Measurements from ENCODE around the gene SNAP91.

Gene SNAP91

DNA sequence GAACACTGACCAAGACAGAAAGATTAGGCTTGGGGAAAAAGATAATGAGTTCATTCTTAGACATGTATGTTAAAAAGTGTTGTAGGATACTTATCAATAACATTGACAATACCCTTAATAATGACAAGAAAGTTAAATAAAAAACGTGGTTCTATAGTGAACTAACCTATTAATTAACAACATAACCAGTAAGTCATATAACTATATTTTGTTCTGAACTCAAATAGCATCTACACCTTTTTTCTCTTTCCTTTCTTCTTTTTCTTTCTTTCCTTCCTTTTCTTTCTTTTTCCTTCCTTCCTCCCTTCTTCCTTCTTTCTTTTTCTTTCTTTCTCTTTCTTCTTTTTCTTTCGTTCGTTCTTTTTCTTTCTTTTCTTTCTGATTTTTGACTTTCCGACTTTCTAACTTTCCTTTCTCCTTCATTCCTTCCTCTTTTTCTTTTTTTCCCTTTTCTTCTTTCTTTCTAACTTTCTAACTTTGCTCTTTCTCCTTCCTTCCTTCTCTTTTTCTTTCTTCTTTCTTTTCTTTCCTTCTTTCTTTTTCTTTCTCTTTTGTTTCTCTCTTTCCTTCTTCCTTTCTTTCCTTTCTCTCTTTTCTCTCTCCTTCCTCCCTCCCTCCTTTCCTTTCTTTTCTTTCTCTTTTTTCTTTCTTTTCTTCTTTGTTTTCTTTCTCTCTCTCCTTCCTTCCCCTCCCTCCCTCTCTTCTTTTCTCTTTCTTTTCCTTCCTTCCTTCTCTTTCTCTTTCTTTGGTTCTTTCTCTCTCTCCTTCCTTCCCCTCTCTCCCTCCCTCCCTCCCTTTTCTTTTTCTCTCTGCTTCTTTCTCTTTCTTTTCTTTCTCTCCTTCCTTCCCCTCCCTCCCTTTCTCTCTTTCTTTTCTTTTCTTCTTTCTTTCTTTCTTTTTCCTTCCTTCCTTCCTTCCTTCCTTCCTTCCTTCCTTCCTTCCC, 172.0 kb downstream of the SNAP91 start:
- DNase-seq = no peak

DNA sequence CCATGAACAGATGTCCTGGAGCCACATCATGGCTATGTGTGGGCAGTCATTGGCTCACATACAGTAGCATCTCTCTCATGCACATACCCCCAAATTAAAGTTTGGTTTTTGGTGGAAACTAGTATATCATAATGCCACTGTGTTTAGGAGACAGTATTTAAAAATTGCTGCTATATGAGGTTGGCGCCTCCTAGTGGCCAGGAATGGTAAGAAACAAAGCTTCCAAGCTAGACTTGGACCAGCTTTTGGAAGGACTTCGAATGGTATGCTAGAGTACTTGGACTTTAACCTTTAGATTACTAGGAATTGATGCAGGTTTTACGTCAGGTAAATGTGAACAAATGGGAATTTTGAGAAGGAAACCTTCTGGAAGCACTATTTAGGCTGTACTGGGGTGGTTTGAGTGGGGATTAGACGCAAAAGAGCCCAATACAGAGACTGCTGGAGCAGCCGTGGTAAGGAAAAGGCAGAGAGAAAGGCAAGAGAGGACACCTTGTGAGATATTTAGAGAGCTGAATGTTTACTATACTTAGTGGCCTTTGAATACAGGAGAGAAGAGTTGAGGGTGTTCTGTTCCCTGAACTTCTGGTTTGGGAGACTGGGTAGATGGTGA, 172.8 kb downstream of the SNAP91 start:
- no peak for DNase-seq

DNA sequence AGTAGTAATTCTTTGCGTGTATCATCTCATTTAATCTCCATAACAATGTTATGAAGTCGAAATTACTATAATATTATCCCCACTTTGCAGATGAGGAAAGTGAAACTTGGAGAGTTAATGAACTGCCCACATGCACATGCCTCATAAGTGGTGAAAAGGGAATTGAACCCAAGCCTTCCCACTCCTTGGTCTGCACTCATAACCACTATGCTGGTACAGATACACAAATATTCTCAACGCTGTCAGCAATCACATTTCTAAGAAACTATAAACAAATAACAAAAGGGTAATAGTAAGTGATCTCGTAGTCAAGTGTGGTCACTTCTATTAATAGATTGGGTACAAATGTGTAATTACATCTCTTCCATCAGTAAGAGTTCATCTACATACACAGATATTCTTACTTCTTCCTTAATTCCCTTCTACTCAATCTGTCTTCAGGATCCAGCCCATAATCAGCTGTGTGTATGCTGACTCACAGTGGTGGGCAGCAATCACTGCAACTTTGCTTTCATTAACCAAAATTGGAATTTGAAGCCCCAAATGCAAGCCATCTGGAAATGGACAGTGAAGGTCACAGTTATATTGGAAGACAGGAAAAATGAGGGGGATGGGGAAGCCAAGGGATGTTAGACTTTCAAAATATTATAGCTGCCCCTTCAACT, 190.0 kb downstream of the SNAP91 start:
- DNase-seq = no peak

DNA sequence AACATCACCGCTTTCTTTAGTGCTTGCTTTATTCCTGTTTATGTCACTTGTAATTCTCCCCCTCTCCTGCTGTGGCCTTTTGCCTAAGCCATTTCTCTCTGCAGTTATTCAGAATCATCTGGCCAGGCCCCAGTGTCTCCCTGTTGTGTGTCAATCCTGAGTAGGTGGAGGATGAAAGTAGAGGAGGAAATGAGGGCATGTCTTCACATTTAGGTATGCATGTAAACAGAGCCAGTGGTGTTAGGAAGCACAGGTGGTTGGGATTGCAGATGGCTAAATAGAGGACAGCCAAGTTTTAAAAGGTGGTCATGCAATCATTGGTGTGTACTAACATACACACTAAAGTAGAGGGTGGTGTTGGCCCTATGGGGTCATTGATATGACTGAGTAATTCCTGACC, 191.4 kb downstream of the SNAP91 start:
- no peak for DNase-seq

DNA sequence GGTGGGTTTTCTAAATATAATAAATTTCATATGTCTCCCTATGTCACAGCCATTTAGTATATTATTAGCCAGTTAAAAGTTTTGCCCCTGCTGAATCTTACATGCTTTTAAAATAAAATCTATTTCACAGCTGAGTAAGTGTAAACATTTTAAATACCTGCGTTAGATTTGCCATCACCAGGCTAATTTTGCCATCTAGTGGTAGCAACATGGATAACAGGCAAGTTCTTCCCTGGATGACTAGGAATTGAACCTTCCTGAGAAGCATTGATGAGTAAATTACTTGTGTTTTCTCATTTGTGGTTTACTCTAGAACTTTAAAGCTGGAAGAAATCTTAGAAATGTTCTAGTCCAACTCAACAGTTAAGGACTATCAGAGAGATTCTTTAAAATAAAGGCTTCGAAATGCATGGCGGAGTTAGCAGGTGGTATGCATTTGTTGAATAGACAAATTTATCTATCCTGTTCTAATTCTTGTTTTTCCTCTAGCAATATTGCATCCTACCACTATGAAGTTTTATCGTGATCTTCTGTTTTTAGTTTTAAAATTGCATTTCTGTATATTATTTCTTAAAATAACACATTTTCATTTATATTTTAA, 193.9 kb downstream of the SNAP91 start:
- peak; percentile 12 for DNase-seq

DNA sequence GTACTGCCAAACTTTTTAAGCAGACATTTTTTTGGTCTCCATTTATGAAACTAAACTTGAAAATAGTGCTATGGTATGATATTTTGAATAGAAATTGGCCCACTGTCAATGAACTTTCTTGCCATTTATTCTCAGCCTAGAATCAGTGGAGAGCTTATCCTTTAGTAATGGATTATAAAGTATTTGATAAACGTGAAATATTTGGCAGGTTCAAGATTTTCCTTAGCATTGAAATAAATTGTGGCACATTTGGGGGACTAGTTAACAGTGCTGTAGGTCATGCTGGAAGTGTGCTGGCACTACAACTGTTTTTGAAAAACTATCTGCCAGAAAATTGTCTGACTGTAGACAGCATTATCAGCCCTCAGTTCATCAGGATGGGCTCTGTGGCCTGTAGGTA, 194.4 kb downstream of the SNAP91 start:
- DNase-seq = no peak

DNA sequence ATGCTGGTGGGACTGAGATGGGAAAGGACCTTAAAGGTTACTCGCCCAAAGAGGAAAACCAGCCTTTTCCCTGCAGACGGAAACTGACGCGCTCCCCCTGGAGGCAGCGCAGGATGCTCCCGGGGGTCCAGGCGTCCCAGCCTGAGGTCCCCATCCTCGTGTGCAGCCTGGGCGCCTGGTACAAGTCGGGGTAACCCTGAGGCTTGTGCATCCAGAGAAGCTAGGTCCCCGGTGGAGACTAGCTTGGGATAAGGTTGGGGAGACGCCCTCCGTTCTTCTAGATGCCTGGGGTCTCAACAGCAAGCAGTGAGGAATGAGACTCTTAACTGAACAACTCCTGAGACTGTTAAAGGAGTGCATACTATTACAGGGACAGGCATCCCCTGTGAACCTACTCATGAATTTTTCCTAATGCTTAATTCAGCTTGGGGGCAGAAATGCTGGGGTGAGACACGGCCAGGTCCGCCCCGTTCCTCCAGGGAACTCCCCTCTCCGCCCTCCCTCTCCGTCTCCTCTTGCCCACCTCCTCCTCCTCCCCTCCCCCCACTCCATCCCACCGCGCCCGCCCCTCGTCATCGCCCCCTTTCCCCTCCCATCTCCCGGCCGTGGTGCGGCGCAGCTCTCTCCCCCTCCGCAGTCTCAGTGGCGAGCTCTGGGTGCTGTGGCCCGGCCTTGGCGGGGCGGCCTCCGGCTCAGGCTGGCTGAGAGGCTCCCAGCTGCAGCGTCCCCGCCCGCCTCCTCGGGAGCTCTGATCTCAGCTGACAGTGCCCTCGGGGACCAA, 196.8 kb downstream of the SNAP91 start, which contains the start of gene PRSS35:
Gene PRSS35 (plus strand): TSS at position 634 of the 781 bp plus-strand sequence. CDS start 10,908 bp downstream, outside the sequence.
- DNase-seq = no peak

DNA sequence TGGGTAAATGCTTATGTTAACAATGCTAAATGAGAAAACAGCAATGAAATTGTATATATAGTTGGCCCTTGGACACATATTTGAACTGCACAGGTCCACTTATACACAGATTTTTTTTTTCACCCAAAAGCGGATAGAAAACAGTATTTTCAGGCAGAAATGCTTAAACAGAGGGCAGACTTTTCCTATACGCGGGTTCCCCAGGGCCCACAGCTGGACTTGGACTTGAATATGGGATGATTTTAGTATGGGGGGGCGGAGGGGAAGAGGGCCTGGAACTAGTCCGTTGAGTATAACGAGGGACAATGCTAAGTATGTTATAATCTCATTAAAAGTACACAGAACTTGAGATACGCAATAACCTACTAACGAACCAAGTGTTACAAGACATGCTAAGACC, 197.6 kb downstream of the SNAP91 start:
- no peak for DNase-seq

DNA sequence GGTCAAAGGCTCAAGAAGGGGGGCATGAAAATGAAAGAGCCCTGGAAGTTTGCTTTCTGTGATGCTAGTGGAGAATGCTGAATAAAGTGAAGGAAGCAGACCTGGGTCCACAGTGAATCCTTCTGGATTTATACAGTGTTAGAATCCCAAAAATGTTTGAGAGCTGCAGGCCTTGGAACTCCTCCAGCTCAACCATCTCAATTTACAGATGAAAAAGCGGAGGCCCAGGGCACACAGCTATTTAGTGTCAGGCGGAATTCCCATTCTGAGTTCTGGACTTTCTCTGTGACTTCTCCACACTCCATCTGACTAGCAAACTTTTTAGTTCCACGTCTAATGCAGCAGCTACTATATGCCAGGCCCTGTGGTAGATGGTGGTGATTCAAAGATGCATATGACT, 198.1 kb downstream of the SNAP91 start:
- DNase-seq = no peak

DNA sequence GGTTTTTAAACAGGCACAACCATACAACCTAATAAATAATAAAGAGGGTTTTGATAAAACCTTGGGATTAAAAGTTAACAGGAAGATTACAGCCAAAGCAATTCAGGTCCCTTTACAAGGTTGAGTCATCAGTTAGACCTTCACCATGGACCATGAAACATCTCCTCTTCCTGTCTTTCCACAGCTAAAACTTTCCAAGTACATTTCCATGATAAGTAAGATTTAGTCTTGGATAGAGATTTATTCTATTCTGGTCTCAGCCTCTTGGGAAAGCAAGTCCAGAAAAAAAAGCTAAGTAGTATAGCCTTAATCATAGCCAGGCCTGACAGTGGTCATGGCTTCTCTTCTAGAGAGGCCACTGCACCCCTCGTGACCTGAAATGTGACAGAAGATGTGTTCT, 199.5 kb downstream of the SNAP91 start:
- DNase-seq = no peak

DNA sequence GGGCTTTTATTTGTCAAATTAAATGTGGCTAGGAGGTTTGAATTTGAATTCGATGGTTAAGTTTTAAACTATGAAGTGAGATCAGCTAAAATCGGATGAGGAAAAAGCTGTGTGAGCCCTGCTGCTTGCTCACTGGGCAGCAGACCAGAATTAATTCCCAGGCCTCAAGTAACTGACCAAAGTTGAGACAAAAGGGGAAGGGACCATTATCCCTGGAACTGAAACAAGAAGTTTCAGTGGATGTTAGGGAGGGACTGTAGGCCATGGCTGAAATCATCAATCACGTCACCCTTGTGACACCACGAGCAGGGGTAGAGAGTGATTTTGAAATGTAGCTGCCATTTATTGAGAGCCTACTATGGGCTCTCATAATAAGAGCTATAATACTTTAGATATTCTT, 203.5 kb downstream of the SNAP91 start:
- no peak for DNase-seq

Data from NCI-H1092 (cell line).